Pancreas (tissue), 10 donors: ENCODE results near the gene TRMT1. TPM values are rescaled to one million over a fixed set of nuclear protein-coding genes. Genes with fewer than 3 reads are reported as not detected.
A peak's percentile ranks its signal among the peaks of the same experiment; 100 is the strongest.

Source experiments
- ATAC-seq, 4 donors: fragments of 200-7000 bp; cut with Tn5 transposase; one replicate each; pipeline versions ENCODE4 v1.8.0 to v1.9.1; 2020; ENCODE audit warnings: mild to moderate bottlenecking in 4 of 4, moderate library complexity in 4 of 4
- DNase-seq, 6 donors: peaks; one replicate each; pipeline ENCODE4 v3.0.0-alpha.2; 2020
- FAIRE-seq: peaks from 2 replicates; lab custom pipeline; 2012; peaks lifted over from hg19 to GRCh38; lab: Jason Lieb, UNC
- H3K27ac ChIP-seq, 4 donors: fragments of 200-600 bp; sonication (generic); 1 replicate in 3 of 4; 2 replicates in 1 of 4; pipeline versions ENCODE4 v1.5.0 to v1.8.0; 2020
- H3K27me3 ChIP-seq, 4 donors: fragments of 200-600 bp; one replicate each; pipeline ENCODE4 v1.8.0; 2021
- H3K36me3 ChIP-seq, 3 donors: fragments of 200-600 bp; sonication (generic) in 1 of 3; one replicate each; pipeline versions ENCODE4 v1.5.0 to v1.8.0; 2020 to 2021
- H3K4me1 ChIP-seq, 3 donors: fragments of 200-600 bp; one replicate each; pipeline ENCODE4 v1.8.0; 2021
- H3K4me3 ChIP-seq, 4 donors: fragments of 200-600 bp; sonication (generic) in 2 of 4; one replicate each; pipeline versions ENCODE4 v1.5.0 to v1.8.0; 2020 to 2021
- H3K9me3 ChIP-seq, 4 donors: fragments of 200-600 bp; one replicate each; pipeline ENCODE4 v1.8.0; 2021
- CTCF ChIP-seq, 4 donors: fragments of 200-600 bp; sonication (generic) in 3 of 4; IDR thresholded peaks; one replicate each; pipeline versions ENCODE4 v1.5.0 to v1.8.0; 2021; ENCODE audit warnings: antibody characterized with exemption in 4 of 4
- WGBS, 2 donors: extraction: QIAGEN DNeasy Blood & Tissue Kit; methylation state at CpG; one replicate each; pipeline ENCODE4 v1.1.7; 2013; 5-methylcytosine and 5-hydroxymethylcytosine counted together
- intact Hi-C, 3 donors: fragments of 100-400 bp; cut with DNase I; formaldehyde crosslinking; loops; one replicate each; pipeline versions ENCODE4 v1.11.1 to v1.14.2; 2022
- polyA plus RNA-seq, 2 donors: library from polyadenylated mRNA; stranded (reverse); fragments of 200-250 nt; gene quantifications; one replicate each; pipeline ENCODE4 v1.2.3, GENCODE V29; 2013
- total RNA-seq, 6 donors: library from RNA; stranded (reverse); fragmentation: NEBNext Ultra II Directional in 4 of 6; extraction: Animal tissue kit (Norgen Biotek cat#: 25700) in 4 of 6; gene quantifications; one replicate each; pipeline versions ENCODE4 v1.2.1 to v1.2.4, GENCODE V29; 2021 to 2023
- donor health status: healthy with polysubstance abuse.
- donor health status: DM: no; HTN: no; CAD: no; lungs with moderate emphysema.
- donor health status: DM: no; HTN: no; CAD: no.
- donor health status: control.
- donor health status: control.
- donor health status: Bipolar disorder and iron deficiency.
- donor health status: DM: yes; HTN: yes; CAD: no.
- donor health status: DM: no; HTN: no; CAD: no.
- donor health status: DM: no; HTN: no; CAD: no.
- donor health status: DM: yes; HTN: yes; CAD: no.

The TRMT1 gene
- total and polyA plus RNA-seq, 8 donors, result 12.7 to 108 (median 22.1) TPM

DNA sequence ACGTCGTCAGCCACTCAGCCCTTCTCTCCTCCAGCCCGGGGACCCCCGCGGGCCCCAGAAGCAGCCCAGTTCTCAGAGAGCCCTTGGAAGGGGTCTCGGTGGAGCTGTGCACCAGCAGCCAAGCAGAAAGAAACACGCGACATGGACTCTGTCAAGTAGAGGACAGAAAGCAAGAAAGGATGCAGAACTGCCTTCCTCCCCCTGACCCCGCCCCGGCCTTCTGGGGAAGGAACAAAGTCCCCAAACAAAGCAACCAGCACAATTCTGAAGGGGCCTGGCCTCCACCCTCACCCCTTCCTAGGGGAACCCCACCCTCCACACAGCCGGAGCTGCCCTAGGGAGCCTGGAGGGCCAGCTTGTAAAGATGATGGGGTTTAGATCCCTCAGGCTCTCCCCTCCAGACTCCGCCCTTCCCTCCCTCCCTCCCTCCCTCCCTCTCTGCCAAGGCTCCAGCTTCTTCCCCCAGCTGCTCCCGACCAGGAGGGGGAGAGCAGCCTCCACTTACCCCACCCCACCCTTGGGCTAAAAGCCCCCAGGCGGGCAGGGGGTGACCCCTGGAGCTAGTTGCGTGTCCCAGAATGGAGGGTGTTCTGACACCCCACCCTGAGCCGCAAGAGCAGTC lies 21.7 kb downstream of the TRMT1 start:
- DNase-seq (no peak), FAIRE-seq (no peak), ATAC-seq (no peak)
- no peaks in the 10 kb centered on the region for H3K9me3 ChIP-seq
- no peaks in the 10 kb centered on the region for H3K27me3 ChIP-seq
- peaks cover 0 to 10% (median 0%) of the 10 kb centered on the region in 3 donors for H3K36me3 ChIP-seq
- 84 to 85% methylated on average over 13 to 16 of the region's 16 CpGs for WGBS, 2 donors
- no peak overlapping the region for H3K4me3 ChIP-seq
- no peak overlapping the region for H3K27ac ChIP-seq
- TF ChIP-seq CTCF (IDR thresholded peaks at IDR 0.05), result no peak
- no peaks in the 10 kb centered on the region for H3K4me1 ChIP-seq
- intact Hi-C loops, result loop anchor here in 2 of 3 donors (5.0 kb wide), 1 partner anchor 118 kb away; no protein-coding TSS in a partner anchor

DNA sequence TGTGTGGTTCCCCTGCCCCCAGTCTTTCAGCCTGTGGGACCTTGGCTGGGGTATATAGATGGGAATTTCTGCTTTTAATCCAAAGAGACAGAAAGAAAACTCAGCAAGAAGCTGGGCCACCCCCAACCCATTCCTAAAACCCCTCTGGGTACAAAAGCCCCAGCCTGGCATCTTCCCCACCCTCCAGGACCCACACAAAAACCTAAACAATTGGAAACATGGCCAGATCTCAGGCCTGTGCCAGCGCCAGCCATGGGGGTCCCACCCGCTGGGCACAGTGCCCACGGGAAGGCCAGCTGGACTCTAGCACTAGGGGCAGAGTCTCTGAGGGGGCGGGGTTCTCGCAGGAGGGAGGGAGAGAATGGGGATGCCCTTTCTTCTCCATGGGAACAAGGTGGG lies 22.4 kb downstream of the TRMT1 start:
- no peaks in the 10 kb centered on the region for H3K9me3 ChIP-seq
- H3K4me1 ChIP-seq, result no peaks in the 10 kb centered on the region
- ATAC-seq (no peak), FAIRE-seq (no peak), DNase-seq (peak in 1 of 6 donors; percentile 57)
- H3K27me3 ChIP-seq, result no peaks in the 10 kb centered on the region
- intact Hi-C loops, result loop anchor here in 2 of 3 donors (5.0 kb wide), 1 partner anchor 117 kb away; no protein-coding TSS in a partner anchor
- no peak overlapping the region for H3K27ac ChIP-seq
- 52 to 62% methylated on average over 4 to 5 of the region's 5 CpGs for WGBS, 2 donors
- TF ChIP-seq CTCF (IDR thresholded peaks at IDR 0.05), result no peak
- H3K36me3 ChIP-seq, result peaks cover 0 to 10% (median 0%) of the 10 kb centered on the region in 3 donors
- H3K4me3 ChIP-seq, result no peak overlapping the region

DNA sequence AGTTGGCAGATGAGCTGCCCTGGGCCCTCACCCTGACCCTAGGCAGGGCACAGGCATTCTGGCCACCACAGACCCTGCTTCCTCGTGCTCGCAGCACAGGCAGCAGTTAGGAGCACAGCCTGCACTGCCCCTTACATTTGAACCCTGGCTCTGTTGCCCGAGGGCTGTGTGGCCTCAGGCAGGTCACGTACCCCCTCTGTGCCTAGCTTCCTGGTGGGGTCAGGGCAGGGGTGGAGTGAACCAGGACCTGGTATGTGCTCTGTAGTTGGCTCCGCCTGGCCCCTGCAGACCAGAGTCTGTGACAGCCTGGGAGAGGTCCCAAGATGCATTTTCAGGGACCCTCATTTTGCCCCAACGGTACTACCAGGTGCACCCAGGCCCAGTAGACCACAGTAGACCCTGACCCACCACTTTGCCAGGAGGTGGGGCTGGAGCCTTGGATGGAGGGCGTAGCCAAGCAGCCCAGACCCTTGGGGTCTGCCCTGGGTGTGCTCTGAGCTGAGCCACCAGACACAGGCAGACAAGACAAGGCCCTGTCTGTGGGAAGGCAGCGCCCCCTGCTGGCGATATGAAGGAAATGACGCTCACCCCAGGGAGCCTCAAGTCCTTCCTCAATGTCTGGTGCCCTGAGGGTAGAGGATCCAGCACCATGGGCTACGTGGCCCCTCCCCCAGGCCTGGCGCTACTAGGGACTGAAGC lies 23.0 kb downstream of the TRMT1 start:
- no peaks in the 10 kb centered on the region for H3K4me1 ChIP-seq
- H3K27me3 ChIP-seq, result no peaks in the 10 kb centered on the region
- peak; percentile 59 to 88 (median 78) for DNase-seq
- no peak overlapping the region for H3K4me3 ChIP-seq
- WGBS, 2 donors, result 42 to 48% methylated on average over 12 of the region's 12 CpGs
- H3K36me3 ChIP-seq, result peaks cover 0 to 10% (median 0%) of the 10 kb centered on the region in 3 donors
- no peaks in the 10 kb centered on the region for H3K9me3 ChIP-seq
- peak overlapping the region in 1 of 4 donors; percentile 23 for H3K27ac ChIP-seq
- peak; percentile 77 to 82 (median 80) for ATAC-seq
- intact Hi-C loops, result loop anchor here in 2 of 3 donors (5.0 kb wide), 1 partner anchor 116 kb away; no protein-coding TSS in a partner anchor
- peak; percentile 94 to 97 (median 96) for TF ChIP-seq CTCF (IDR thresholded peaks at IDR 0.05)
- no peak for FAIRE-seq

GRCh38 chr19:13092606-13093235 lies 23.8 kb downstream of the TRMT1 start:
- 74 to 76% methylated on average over 11 to 14 of the region's 14 CpGs for WGBS, 2 donors
- no peak for DNase-seq

More at GRCh38 chr19:13092606-13093235, 23.8 kb downstream of the TRMT1 start:
- H3K27ac ChIP-seq, result peak overlapping the region in 2 of 4 donors; percentile 16 to 23
- no peak overlapping the region for H3K4me3 ChIP-seq
- intact Hi-C loops, result loop anchor here in 2 of 3 donors (5.0 kb wide), 1 partner anchor 115 kb away; no protein-coding TSS in a partner anchor
- no peak for FAIRE-seq
- H3K27me3 ChIP-seq, result no peaks in the 10 kb centered on the region
- ATAC-seq, result no peak
- H3K36me3 ChIP-seq, result peaks cover 0 to 10% (median 0%) of the 10 kb centered on the region in 3 donors
- TF ChIP-seq CTCF (IDR thresholded peaks at IDR 0.05), result no peak
- H3K9me3 ChIP-seq, result no peaks in the 10 kb centered on the region
- no peaks in the 10 kb centered on the region for H3K4me1 ChIP-seq
